ENCODE data around the gene PLCZ1. TPM values are rescaled to one million over a fixed set of nuclear protein-coding genes. Genes with fewer than 3 reads are reported as not detected.

PLCZ1 gene
- total RNA-seq, 3 donors from 2014 or later (not counting 1 experiment from before 2014, with no cell fraction given) = not detected

DNA sequence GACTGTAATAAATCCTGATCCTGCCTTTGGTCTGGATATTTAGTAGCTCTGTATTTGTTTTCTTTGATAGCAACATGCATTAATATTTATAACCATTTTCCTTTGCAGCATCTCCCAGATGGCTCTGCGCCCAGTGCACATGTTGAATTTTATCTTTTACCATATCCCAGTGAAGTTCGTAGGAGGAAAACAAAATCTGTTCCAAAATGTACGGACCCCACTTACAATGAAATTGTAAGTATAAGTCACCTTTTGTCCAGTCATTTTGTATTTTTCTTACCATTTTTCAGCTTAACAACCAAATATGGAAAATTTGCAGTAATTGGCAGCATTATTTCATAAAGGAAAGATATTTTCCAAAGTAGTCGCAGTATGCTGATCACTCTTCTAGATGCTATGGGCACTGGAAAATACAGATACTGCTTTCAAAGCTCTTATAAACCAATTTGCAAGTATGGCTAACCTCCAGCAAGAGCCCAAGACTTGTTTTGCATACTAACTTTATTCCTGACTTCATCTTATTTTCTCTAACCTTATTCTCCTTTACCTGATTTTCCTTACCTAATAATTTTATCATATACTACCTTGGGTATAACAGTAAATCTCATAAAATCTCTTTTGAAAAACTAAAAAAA lies 97.4 kb downstream of the PLCZ1 start:
- ATAC-seq = no peak

DNA sequence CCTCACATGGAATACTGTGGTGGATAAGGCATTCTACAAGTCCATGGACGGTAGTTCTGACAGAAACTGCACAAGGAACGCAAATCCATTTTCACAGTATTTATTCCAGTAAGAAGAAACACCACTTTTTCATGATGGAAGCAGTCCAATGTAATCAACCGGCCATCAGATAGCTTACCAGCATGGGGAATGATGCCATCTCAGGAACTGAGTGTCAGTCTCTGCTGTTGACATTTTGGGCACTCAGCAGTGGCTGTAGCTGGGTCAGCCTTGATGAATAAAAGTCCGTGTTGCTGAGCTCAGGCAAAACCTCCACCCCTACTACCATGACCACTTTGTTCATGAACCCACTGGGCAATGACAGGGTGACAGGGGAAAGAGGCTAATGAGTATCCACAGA lies 103.4 kb downstream of the PLCZ1 start:
- no peaks in the 10 kb centered on the region for H3K27me3 Mint-ChIP-seq (ENCODE audit: low read depth in 2 of 2)

More for the DNA sequence above, 97.4 kb downstream of the PLCZ1 start:
- Mint-ChIP-seq H3K36me3 (no peaks in the 10 kb centered on the region), H3K27ac (no peak overlapping the region), H3K9me3 (peaks cover 18 to 25% of the 10 kb centered on the region in 2 donors), H3K27me3 (ENCODE audit: low read depth in 2 of 2) (no peaks in the 10 kb centered on the region), H3K4me1 (no peaks in the 10 kb centered on the region), H3K4me3 (no peak overlapping the region)
- peaks cover 2% of the 10 kb centered on the region for H3K9me3 ChIP-seq (ENCODE audit: control insufficient read depth, insufficient read depth, low read length)
- no peaks in the 10 kb centered on the region for H3K36me3 ChIP-seq (ENCODE audit: control insufficient read depth, insufficient read depth, low read length)
- TF ChIP-seq, protein P1, sequence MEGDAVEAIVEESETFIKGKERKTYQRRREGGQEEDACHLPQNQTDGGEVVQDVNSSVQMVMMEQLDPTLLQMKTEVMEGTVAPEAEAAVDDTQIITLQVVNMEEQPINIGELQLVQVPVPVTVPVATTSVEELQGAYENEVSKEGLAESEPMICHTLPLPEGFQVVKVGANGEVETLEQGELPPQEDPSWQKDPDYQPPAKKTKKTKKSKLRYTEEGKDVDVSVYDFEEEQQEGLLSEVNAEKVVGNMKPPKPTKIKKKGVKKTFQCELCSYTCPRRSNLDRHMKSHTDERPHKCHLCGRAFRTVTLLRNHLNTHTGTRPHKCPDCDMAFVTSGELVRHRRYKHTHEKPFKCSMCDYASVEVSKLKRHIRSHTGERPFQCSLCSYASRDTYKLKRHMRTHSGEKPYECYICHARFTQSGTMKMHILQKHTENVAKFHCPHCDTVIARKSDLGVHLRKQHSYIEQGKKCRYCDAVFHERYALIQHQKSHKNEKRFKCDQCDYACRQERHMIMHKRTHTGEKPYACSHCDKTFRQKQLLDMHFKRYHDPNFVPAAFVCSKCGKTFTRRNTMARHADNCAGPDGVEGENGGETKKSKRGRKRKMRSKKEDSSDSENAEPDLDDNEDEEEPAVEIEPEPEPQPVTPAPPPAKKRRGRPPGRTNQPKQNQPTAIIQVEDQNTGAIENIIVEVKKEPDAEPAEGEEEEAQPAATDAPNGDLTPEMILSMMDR (IDR thresholded peaks at IDR 0.05) = no peak
- H3K27me3 ChIP-seq (ENCODE audit: control insufficient read depth, insufficient read depth, low read length) = no peaks in the 10 kb centered on the region
- WGBS (ENCODE audit: insufficient coverage) = 85% methylated on average over 4 of the region's 4 CpGs
- intact Hi-C loops (cut with micrococcal nuclease) = no loop called here
- H3K27ac ChIP-seq (ENCODE audit: low read length) = no peak overlapping the region
- no peak overlapping the region for H3K4me3 ChIP-seq (ENCODE audit: low read length)
- no peak for DNase-seq
- H3K4me1 ChIP-seq (ENCODE audit: control insufficient read depth, insufficient read depth, low read length) = no peaks in the 10 kb centered on the region

More for the DNA sequence above, 103.4 kb downstream of the PLCZ1 start:
- Mint-ChIP-seq H3K9me3 (peaks cover 17 to 25% of the 10 kb centered on the region in 2 donors), H3K27ac (no peak overlapping the region), H3K4me3 (no peak overlapping the region), H3K4me1 (no peaks in the 10 kb centered on the region), H3K36me3 (no peaks in the 10 kb centered on the region)
- WGBS (ENCODE audit: insufficient coverage) = 76% methylated on average over 4 of the region's 4 CpGs
- Histone ChIP-seq H3K36me3 (ENCODE audit: control insufficient read depth, insufficient read depth, low read length) (no peaks in the 10 kb centered on the region), H3K27me3 (ENCODE audit: control insufficient read depth, insufficient read depth, low read length) (no peaks in the 10 kb centered on the region), H3K9me3 (ENCODE audit: control insufficient read depth, insufficient read depth, low read length) (peaks cover 9% of the 10 kb centered on the region), H3K4me1 (ENCODE audit: control insufficient read depth, insufficient read depth, low read length) (no peaks in the 10 kb centered on the region), H3K4me3 (ENCODE audit: low read length) (no peak overlapping the region), H3K27ac (ENCODE audit: low read length) (no peak overlapping the region)
- TF ChIP-seq, protein P1 (IDR thresholded peaks at IDR 0.05) = no peak
- intact Hi-C loops (cut with micrococcal nuclease) = no loop called here
- DNase-seq (no peak), ATAC-seq (no peak)

Other genes starting within 250 kb of the PLCZ1 start
- gene CAPZA3, start 107 bp upstream of the PLCZ1 start, total RNA-seq = not detected